CD14-positive monocyte (primary cell): ENCODE results near the gene FOXO3. TPM values are rescaled to one million over a fixed set of nuclear protein-coding genes. Genes with fewer than 3 reads are reported as not detected.

Experiments used
- DNase-seq, 3 donors: peaks; one replicate each; pipeline ENCODE4 v3.0.0-alpha.2; 2011 to 2022
- H2AFZ ChIP-seq: 2 replicates; pipeline ENCODE4 v1.6.0; 2012; ENCODE audit warnings: mild to moderate bottlenecking, low read depth, low read length, inconsistent platforms; ENCODE audit not compliant: insufficient read depth, poor library complexity, severe bottlenecking
- H3K27ac ChIP-seq, 2 donors: 1 replicate in 1 of 2; 2 replicates in 1 of 2; pipeline ENCODE4 v1.5.1; 2012 to 2013; ENCODE audit warnings: low read length in 2 of 2, control low read depth in 1 of 2, inconsistent platforms in 1 of 2, low read depth in 1 of 2, mild to moderate bottlenecking in 1 of 2
- H3K27me3 ChIP-seq, 2 donors: one replicate each; pipeline versions ENCODE4 v1.6.0 to v1.6.1; 2011 to 2013; ENCODE audit warnings: low read length in 2 of 2; ENCODE audit not compliant: control insufficient read depth in 2 of 2, insufficient read depth in 2 of 2
- H3K36me3 ChIP-seq, 2 donors: replicated peaks in 1 of 2; 1 replicate in 1 of 2; 2 replicates in 1 of 2; pipeline versions ENCODE4 v1.5.1 to v1.6.1; 2012 to 2013; ENCODE audit warnings: low read length in 2 of 2, control low read depth in 1 of 2, inconsistent platforms in 1 of 2, mild to moderate bottlenecking in 1 of 2; ENCODE audit not compliant: insufficient read depth in 2 of 2, control insufficient read depth in 1 of 2
- H3K4me1 ChIP-seq, 2 donors: 1 replicate in 1 of 2; 2 replicates in 1 of 2; pipeline versions ENCODE4 v1.5.1 to v1.6.1; 2012 to 2013; ENCODE audit warnings: low read length in 2 of 2, control low read depth in 1 of 2, inconsistent platforms in 1 of 2, mild to moderate bottlenecking in 1 of 2, moderate library complexity in 1 of 2; ENCODE audit not compliant: insufficient read depth in 2 of 2, control insufficient read depth in 1 of 2
- H3K4me2 ChIP-seq: replicated peaks from 2 replicates; pipeline ENCODE3; 2012; ENCODE audit warnings: low read length, moderate library complexity, mild to moderate bottlenecking; ENCODE audit not compliant: poor library complexity, severe bottlenecking; ENCODE audit errors: extremely low read depth
- H3K4me3 ChIP-seq, 3 experiments: fragments of 200-600 bp in 1 of 3; sonication (generic) in 1 of 3; replicated peaks in 1 of 3; 1 replicate in 2 of 3; 2 replicates in 1 of 3; pipeline ENCODE4 v1.5.1; 2011 to 2013; ENCODE audit warnings: low read length in 3 of 3, mild to moderate bottlenecking in 3 of 3, control low read depth in 2 of 3, low read depth in 2 of 3, inconsistent platforms in 1 of 3, moderate library complexity in 1 of 3
- H3K79me2 ChIP-seq: 2 replicates; pipeline ENCODE4 v1.6.0; 2012; ENCODE audit warnings: mild to moderate bottlenecking, control low read depth, inconsistent platforms, low read length, moderate library complexity; ENCODE audit not compliant: insufficient read depth
- H3K9ac ChIP-seq: 2 replicates; pipeline ENCODE4 v1.6.0; 2017; ENCODE audit warnings: low read length, mild to moderate bottlenecking; ENCODE audit not compliant: insufficient read depth, poor library complexity, severe bottlenecking
- H3K9me3 ChIP-seq, 2 donors: replicated peaks in 1 of 2; 1 replicate in 1 of 2; 2 replicates in 1 of 2; pipeline versions ENCODE4 v1.5.1 to v1.6.1; 2012 to 2013; ENCODE audit warnings: low read length in 2 of 2, control low read depth in 1 of 2; ENCODE audit not compliant: control insufficient read depth in 1 of 2, insufficient read depth in 1 of 2
- H4K20me1 ChIP-seq: 2 replicates; pipeline ENCODE4 v1.6.0; 2012; ENCODE audit warnings: mild to moderate bottlenecking, low read length, control low read depth, moderate library complexity; ENCODE audit not compliant: insufficient read depth
- H3K27ac Mint-ChIP-seq, 7 donors: one replicate each; pipeline ENCODE4 v1.8.0; 2020; ENCODE audit warnings: mild to moderate bottlenecking in 7 of 7, mixed read lengths in 7 of 7, moderate library complexity in 6 of 7, inconsistent platforms in 2 of 7
- H3K27me3 Mint-ChIP-seq, 3 donors: one replicate each; pipeline ENCODE4 v1.8.0; 2021 to 2022; ENCODE audit warnings: low read depth in 3 of 3, mild to moderate bottlenecking in 3 of 3, mixed read lengths in 3 of 3, moderate library complexity in 3 of 3, inconsistent platforms in 1 of 3
- H3K36me3 Mint-ChIP-seq, 2 donors: one replicate each; pipeline ENCODE4 v1.8.0; 2020; ENCODE audit warnings: mixed read lengths in 2 of 2, inconsistent platforms in 1 of 2, mild to moderate bottlenecking in 1 of 2
- H3K4me1 Mint-ChIP-seq: one replicate; pipeline ENCODE4 v1.8.0; 2020; ENCODE audit warnings: mild to moderate bottlenecking, mixed read lengths
- H3K4me3 Mint-ChIP-seq, 2 donors: one replicate each; pipeline ENCODE4 v1.8.0; 2020; ENCODE audit warnings: mild to moderate bottlenecking in 2 of 2, mixed read lengths in 2 of 2, moderate library complexity in 1 of 2
- H3K9me3 Mint-ChIP-seq, 7 donors: one replicate each; pipeline ENCODE4 v1.8.0; 2020 to 2022; ENCODE audit warnings: mixed read lengths in 7 of 7, mild to moderate bottlenecking in 6 of 7, moderate library complexity in 6 of 7, inconsistent platforms in 2 of 7
- CTCF ChIP-seq: fragments of 200-600 bp; IDR thresholded peaks from one replicate; pipeline ENCODE4 v1.8.0; 2022; ENCODE audit warnings: antibody characterized with exemption, mild to moderate bottlenecking
- WGBS: methylation state at CpG from one replicate; pipeline ENCODE4 v1.1.5; 2013; ENCODE audit warnings: missing lambda C conversion rate; ENCODE audit not compliant: insufficient coverage; 5-methylcytosine and 5-hydroxymethylcytosine counted together
- intact Hi-C, 2 donors: fragments of 100-400 bp; cut with micrococcal nuclease; formaldehyde crosslinking; loops; one replicate each; pipeline versions ENCODE4 v1.15.0 to v1.15.1; 2023
- polyA plus RNA-seq, 3 donors: library from polyadenylated mRNA; depleted of rRNA in 1 of 3; unstranded in 2 of 3; stranded (reverse) in 1 of 3; fragments of 300-500 nt in 2 of 3; fragments of >200 nt in 1 of 3; fragmentation: Illumina TruSeq in 2 of 3; gene quantifications; 1 replicate in 2 of 3; 2 replicates in 1 of 3; pipeline ENCODE4 v1.2.3, GENCODE V29; 2012 to 2021

The FOXO3 gene
- polyA plus RNA-seq, 3 donors: 15.4 to 23.2 (median 17.5) TPM

DNA sequence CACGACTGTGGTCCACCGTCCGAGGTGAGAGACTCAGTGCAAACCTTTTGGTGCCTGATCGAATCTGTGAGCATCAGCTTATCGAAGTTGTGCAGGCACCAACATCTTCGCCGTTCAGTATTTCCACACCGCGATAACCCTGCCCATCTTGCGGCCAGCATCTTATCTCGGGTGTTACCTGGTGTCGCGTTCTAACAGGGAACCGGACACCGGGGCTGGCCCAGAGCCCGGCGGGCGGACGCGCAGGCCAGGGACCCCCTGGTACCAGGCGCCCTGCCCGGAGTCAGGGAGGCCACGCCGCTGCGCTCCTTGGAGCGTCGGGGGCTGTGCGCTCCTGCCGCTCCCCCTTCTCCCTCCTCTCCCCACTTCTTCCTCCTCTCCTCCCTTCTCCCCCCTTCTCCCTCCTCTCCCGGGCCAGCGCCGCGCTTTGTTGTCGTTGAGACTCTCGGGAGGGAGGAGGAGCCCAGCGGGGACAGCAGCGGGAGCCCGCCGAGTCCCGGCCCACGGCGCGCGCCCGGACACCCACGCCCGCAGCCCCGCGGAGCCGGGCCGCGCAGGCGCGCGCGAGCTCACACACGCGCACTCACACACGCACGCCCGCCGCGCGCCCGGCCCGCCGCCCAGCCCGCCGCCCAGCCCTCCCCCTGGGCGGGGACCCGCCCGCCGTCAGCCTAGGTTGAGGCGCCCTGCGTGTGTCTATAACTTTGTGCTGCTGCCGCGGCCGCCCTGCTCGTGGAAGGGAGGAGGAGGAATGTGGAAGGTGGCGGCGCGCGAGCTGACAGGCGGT is 1.4 kb upstream of the FOXO3 start:
- peak overlapping the region; percentile 95 to 98 (median 97) for H3K27ac Mint-ChIP-seq
- no peaks in the 10 kb centered on the region for H3K36me3 ChIP-seq
- peaks cover 0 to 2% (median 0%) of the 10 kb centered on the region in 7 donors for H3K9me3 Mint-ChIP-seq

More for the DNA sequence above, 1.4 kb upstream of the FOXO3 start:
- peak; percentile 78 to 91 (median 89) for DNase-seq
- WGBS: under 1% methylated on average over 73 of the region's 84 CpGs
- Histone ChIP-seq H3K4me2 (peak overlapping the region; percentile 99), H3K4me1 (peaks cover 27 to 39% of the 10 kb centered on the region in 2 donors), H3K9me3 (no peaks in the 10 kb centered on the region), H3K27me3 (no peaks in the 10 kb centered on the region), H3K4me3 (peak overlapping the region; percentile 96 to 100 (median 98)), H2AFZ (peak overlapping the region; percentile 69), H3K79me2 (peaks cover 35% of the 10 kb centered on the region), H3K27ac (peak overlapping the region; percentile 97), H4K20me1 (peaks cover 35% of the 10 kb centered on the region), H3K9ac (peak overlapping the region; percentile 93)
- Mint-ChIP-seq H3K36me3 (peaks cover 13 to 19% of the 10 kb centered on the region in 2 donors), H3K27me3 (peaks cover 3 to 8% (median 6%) of the 10 kb centered on the region in 3 donors), H3K4me1 (peaks cover 26% of the 10 kb centered on the region), H3K4me3 (peak overlapping the region; percentile 90 to 95)
- no peak for TF ChIP-seq CTCF
- intact Hi-C loops: loop anchor here (2.0 to 5.0 kb wide), 5 partner anchors 33 to 824 kb away; partner anchors contain the start of genes CD164 (in 2 of the 2) and SESN1 (in 1 of the 2)
